HG03139 (cell line): ENCODE measurements around the gene CCDC106.

Experiments
- ATAC-seq: cut with Tn5 transposase; IDR thresholded peaks from one replicate; pipeline ENCODE4 v1.9.1; 2021; ENCODE audit not compliant: unreplicated experiment

Gene CCDC106

GRCh38 chr19:55613930-55614710 lies 33.9 kb upstream of the CCDC106 start:
- no peak for ATAC-seq

- ATAC-seq = no peak
Observed at GRCh38 chr19:55614711-55615542, 33.1 kb upstream of the CCDC106 start.

- ATAC-seq = no peak
Observed at GRCh38 chr19:55615543-55616394, 32.2 kb upstream of the CCDC106 start.

- no peak for ATAC-seq
Observed at GRCh38 chr19:55616395-55616875, 31.6 kb upstream of the CCDC106 start.

GRCh38 chr19:55617426-55617825 lies 30.6 kb upstream of the CCDC106 start:
- no peak for ATAC-seq

- ATAC-seq = no peak
Observed at GRCh38 chr19:55618426-55618825, 29.6 kb upstream of the CCDC106 start.

GRCh38 chr19:55619286-55619685 lies 28.7 kb upstream of the CCDC106 start:
- ATAC-seq = no peak

GRCh38 chr19:55620410-55621204 lies 27.4 kb upstream of the CCDC106 start:
- no peak for ATAC-seq

GRCh38 chr19:55621205-55621672 lies 26.8 kb upstream of the CCDC106 start:
- ATAC-seq = no peak

- no peak for ATAC-seq
Observed at GRCh38 chr19:55621673-55622231, 26.3 kb upstream of the CCDC106 start.

GRCh38 chr19:55622242-55622969 lies 25.6 kb upstream of the CCDC106 start:
- no peak for ATAC-seq

GRCh38 chr19:55623130-55623529 lies 24.9 kb upstream of the CCDC106 start:
- ATAC-seq = no peak

- no peak for ATAC-seq
Observed at GRCh38 chr19:55623561-55623960, 24.5 kb upstream of the CCDC106 start.

GRCh38 chr19:55624109-55625003 lies 23.7 kb upstream of the CCDC106 start, which contains the start of gene ZNF784:
Gene ZNF784, minus strand, starts transcription at chr19:55624566. Its CDS starts 5 bp downstream, at chr19:55624561.
- ATAC-seq = no peak

GRCh38 chr19:55625004-55625326 lies 23.0 kb upstream of the CCDC106 start:
- no peak for ATAC-seq

- no peak for ATAC-seq
Observed at GRCh38 chr19:55626350-55626749, 21.7 kb upstream of the CCDC106 start.

- no peak for ATAC-seq
Observed at GRCh38 chr19:55632463-55632834, 15.6 kb upstream of the CCDC106 start.

GRCh38 chr19:55633861-55634260 lies 14.2 kb upstream of the CCDC106 start:
- no peak for ATAC-seq
